ENCODE measurements around the gene DECR2.

DECR2 gene

GRCh38 chr16:450785-451512, 49.3 kb downstream of the DECR2 start:
- DNase-seq = no peak

DNA sequence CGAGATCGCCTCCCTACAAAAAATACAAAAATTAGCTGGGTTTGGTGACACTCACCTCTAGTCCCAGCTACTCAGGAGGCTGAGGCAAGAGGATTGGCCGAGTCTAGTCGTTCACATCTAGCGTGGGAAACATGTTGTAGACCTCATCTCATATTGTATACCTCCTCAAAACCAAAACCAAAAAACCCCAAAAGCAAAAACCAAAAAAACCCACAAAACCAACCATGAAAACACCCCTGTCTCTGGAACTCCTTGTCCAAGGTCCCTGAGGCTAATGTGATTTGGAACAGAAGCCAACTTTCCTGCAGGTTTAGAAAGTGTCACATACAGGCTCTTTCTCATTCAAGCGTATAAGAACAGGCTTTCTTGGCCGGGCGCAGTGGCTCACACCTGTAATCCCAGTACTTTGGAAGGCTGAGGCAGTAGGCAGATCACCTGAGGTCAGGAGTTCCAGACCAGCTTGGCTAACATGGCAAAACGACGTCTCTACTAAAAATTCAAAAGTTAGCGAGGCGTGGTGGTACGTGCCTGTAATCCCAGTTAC, 52.8 kb downstream of the DECR2 start:
- DNase-seq = no peak

GRCh38 chr16:455453-455852, 53.8 kb downstream of the DECR2 start:
- DNase-seq = no peak

DNA sequence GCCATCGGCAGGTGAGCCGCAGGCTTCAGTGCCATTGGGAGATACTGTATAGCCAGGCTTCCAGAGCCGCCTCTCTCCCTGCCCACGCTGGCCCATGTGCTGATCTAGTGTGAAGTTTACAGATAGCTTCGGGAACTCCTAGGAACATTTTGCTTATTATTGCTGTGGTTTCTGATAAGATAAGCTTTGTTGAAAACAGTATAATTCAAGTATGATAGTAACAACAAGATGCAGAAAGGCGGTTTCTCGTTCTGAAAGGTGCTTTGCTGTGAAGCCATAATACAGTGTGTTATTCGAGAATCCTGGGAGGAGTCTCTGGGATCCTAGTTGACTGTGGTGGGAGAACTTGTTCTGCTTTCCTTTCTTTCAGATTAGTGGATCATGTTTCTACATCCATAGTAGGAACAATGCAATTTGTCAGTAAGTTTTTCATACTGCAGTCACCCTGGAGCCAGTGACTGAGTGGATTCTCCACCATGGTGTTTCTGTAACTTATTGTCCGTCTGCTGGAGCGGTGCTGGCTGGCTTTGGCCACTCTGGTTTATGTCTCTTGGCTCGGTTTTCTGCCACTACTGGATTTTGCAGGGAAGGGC, 55.3 kb downstream of the DECR2 start:
- DNase-seq = no peak

GRCh38 chr16:457732-458400, 56.2 kb downstream of the DECR2 start:
- no peak for DNase-seq

- no peak for DNase-seq
Observed at GRCh38 chr16:459761-460160, 58.1 kb downstream of the DECR2 start.

DNA sequence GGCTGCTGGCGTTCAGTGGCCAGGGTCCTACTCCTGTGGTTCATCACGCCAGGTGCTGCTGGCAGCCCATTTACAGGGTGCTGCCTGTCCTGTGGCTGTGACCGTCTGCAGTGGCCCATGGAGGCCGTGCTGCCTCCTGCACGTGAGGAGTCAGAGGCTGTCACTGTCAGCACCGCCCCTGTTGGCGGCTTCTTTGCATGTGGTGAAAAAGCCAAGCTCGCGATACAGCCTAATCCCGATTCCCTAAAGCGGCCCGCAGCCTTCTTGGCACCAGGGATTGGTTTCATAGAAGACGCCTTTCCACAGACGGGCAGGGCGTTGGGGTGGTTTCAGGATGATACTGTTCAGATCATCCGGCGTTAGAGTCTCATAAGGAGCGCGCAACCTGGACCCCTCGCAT, 59.1 kb downstream of the DECR2 start:
- DNase-seq = no peak
